ENCODE results near the gene CANX. TPM values are rescaled to one million over a fixed set of nuclear protein-coding genes. Genes with fewer than 3 reads are reported as not detected.

CANX gene
- total and polyA plus RNA-seq, 2 of the 13 experiments (the other 11 are each of a cell fraction or from before 2014, with no cell fraction given), result 477 to 680 TPM

DNA sequence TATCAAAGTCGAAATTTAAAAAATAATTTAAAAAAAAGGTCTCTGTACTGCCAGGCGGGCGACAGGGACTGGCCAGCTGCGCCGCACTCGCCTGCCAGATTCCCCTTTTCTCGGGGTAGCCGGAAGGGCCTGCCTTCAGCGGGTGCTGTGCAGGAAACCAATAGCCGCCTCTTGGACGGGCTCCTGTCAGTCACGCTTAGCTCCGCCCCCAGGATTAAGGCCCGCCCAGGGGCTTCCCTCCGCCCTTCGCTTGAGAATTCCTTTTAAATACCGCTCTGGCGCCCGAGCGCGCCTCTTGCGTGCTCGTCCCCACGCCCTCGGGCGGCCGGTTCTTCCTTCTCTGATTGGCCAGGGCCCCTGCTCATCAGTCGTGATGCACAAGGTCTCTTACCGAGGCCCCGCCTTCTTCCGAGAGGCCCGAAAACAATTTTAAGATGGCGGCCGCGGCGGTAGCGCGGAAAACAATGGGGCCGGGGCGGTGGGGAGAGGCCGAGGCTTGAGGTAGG lies 33.7 kb downstream of the CANX start, which contains the start of gene MAML1 (continued):
- TF ChIP-seq, protein P1, sequence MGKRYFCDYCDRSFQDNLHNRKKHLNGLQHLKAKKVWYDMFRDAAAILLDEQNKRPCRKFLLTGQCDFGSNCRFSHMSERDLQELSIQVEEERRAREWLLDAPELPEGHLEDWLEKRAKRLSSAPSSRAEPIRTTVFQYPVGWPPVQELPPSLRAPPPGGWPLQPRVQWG (CRISPR knock-in tag; IDR thresholded peaks at IDR 0.05; ENCODE audit: borderline replicate concordance, low read depth), result no peak
- TF ChIP-seq MED8 (CRISPR knock-in tag; IDR thresholded peaks at IDR 0.05; ENCODE audit: insufficient replicate concordance) (peak; percentile 59), YY1 (IDR thresholded peaks at IDR 0.05; ENCODE audit: insufficient read depth, insufficient replicate concordance, low read depth, low read length) (peak; percentile 96), POGZ (CRISPR knock-in tag; IDR thresholded peaks at IDR 0.05) (no peak; the same call in 1 of the 2 replicates), SMARCE1 (IDR thresholded peaks at IDR 0.05; ENCODE audit: borderline replicate concordance) (no peak), ZNF343 (CRISPR knock-in tag; IDR thresholded peaks at IDR 0.05) (no peak), MAF1 (CRISPR knock-in tag; IDR thresholded peaks at IDR 0.05; ENCODE audit: borderline replicate concordance) (no peak), TP53 (CRISPR knock-in tag; conservative IDR thresholded peaks at IDR 0.05) (no peak), ZNF101 (CRISPR knock-in tag; IDR thresholded peaks at IDR 0.05; ENCODE audit: borderline replicate concordance, low read depth) (no peak), ZFX (CRISPR knock-in tag; IDR thresholded peaks at IDR 0.05; ENCODE audit: low read depth) (peak; percentile 69), TRIM24 (CRISPR knock-in tag; IDR thresholded peaks at IDR 0.05) (no peak), NFYC (CRISPR knock-in tag; IDR thresholded peaks at IDR 0.05) (peak; percentile 96), BRCA1 (CRISPR knock-in tag; IDR thresholded peaks at IDR 0.05) (no peak), PHF21A (CRISPR knock-in tag; IDR thresholded peaks at IDR 0.05) (peak; percentile 31; the same call in 1 of the 2 replicates), ARHGAP35 (CRISPR knock-in tag; IDR thresholded peaks at IDR 0.05; ENCODE audit: borderline replicate concordance) (no peak), AKAP8 (CRISPR knock-in tag; IDR thresholded peaks at IDR 0.05) (no peak), YEATS2 (CRISPR knock-in tag; IDR thresholded peaks at IDR 0.05; ENCODE audit: borderline replicate concordance) (peak; percentile 28; the same call in 1 of the 2 replicates), HDAC1 (CRISPR knock-in tag; IDR thresholded peaks at IDR 0.05) (peak; percentile 74)
- TF ChIP-seq, protein P2, sequence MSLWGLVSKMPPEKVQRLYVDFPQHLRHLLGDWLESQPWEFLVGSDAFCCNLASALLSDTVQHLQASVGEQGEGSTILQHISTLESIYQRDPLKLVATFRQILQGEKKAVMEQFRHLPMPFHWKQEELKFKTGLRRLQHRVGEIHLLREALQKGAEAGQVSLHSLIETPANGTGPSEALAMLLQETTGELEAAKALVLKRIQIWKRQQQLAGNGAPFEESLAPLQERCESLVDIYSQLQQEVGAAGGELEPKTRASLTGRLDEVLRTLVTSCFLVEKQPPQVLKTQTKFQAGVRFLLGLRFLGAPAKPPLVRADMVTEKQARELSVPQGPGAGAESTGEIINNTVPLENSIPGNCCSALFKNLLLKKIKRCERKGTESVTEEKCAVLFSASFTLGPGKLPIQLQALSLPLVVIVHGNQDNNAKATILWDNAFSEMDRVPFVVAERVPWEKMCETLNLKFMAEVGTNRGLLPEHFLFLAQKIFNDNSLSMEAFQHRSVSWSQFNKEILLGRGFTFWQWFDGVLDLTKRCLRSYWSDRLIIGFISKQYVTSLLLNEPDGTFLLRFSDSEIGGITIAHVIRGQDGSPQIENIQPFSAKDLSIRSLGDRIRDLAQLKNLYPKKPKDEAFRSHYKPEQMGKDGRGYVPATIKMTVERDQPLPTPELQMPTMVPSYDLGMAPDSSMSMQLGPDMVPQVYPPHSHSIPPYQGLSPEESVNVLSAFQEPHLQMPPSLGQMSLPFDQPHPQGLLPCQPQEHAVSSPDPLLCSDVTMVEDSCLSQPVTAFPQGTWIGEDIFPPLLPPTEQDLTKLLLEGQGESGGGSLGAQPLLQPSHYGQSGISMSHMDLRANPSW (CRISPR knock-in tag; IDR thresholded peaks at IDR 0.05; ENCODE audit: borderline replicate concordance), result no peak
- TF ChIP-seq, protein P3, sequence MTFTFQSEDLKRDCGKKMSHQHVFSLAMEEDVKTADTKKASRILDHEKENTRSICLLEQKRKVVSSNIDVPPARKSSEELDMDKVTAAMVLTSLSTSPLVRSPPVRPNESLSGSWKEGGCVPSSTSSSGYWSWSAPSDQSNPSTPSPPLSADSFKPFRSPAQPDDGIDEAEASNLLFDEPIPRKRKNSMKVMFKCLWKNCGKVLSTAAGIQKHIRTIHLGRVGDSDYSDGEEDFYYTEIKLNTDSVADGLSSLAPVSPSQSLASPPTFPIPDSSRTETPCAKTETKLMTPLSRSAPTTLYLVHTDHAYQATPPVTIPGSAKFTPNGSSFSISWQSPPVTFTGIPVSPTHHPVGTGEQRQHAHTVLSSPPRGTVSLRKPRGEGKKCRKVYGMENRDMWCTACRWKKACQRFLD (CRISPR knock-in tag; IDR thresholded peaks at IDR 0.05; ENCODE audit: borderline replicate concordance), result peak; percentile 61; the same call in 1 of the 2 replicates
- TF ChIP-seq, protein P4, sequence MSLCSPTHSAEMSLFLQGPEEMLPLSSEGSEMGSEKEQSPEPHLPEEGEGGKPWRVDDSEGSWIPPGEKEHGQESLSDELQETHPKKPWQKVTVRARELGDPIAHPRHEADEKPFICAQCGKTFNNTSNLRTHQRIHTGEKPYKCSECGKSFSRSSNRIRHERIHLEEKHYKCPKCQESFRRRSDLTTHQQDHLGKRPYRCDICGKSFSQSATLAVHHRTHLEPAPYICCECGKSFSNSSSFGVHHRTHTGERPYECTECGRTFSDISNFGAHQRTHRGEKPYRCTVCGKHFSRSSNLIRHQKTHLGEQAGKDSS (CRISPR knock-in tag; IDR thresholded peaks at IDR 0.05; ENCODE audit: borderline replicate concordance, low read depth), result no peak
- TF ChIP-seq, protein P5, sequence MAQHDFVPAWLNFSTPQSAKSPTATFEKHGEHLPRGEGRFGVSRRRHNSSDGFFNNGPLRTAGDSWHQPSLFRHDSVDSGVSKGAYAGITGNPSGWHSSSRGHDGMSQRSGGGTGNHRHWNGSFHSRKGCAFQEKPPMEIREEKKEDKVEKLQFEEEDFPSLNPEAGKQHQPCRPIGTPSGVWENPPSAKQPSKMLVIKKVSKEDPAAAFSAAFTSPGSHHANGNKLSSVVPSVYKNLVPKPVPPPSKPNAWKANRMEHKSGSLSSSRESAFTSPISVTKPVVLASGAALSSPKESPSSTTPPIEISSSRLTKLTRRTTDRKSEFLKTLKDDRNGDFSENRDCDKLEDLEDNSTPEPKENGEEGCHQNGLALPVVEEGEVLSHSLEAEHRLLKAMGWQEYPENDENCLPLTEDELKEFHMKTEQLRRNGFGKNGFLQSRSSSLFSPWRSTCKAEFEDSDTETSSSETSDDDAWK (CRISPR knock-in tag; IDR thresholded peaks at IDR 0.05), result no peak
- TF ChIP-seq, protein P6, sequence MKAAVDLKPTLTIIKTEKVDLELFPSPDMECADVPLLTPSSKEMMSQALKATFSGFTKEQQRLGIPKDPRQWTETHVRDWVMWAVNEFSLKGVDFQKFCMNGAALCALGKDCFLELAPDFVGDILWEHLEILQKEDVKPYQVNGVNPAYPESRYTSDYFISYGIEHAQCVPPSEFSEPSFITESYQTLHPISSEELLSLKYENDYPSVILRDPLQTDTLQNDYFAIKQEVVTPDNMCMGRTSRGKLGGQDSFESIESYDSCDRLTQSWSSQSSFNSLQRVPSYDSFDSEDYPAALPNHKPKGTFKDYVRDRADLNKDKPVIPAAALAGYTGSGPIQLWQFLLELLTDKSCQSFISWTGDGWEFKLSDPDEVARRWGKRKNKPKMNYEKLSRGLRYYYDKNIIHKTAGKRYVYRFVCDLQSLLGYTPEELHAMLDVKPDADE (CRISPR knock-in tag; IDR thresholded peaks at IDR 0.05), result 0 out of 2 replicates have a peak, but pooled peaks have one; percentile 1

Measured in HepG2 (cell line).